HG03354 (cell line): Measurements from ENCODE around the gene STX18.
"Not testable (repeated sequence)": the region's sequence is repeated elsewhere in the genome, so short reads cannot be mapped to it uniquely, and the experiment has no call there.

Experiments used
- ATAC-seq: cut with Tn5 transposase; IDR thresholded peaks from one replicate; pipeline ENCODE4 v1.9.1; 2021; ENCODE audit warnings: mild to moderate bottlenecking; ENCODE audit not compliant: unreplicated experiment, poor library complexity, severe bottlenecking

Gene STX18

GRCh38 chr4:4425696-4426095, 116.2 kb downstream of the STX18 start:
- ATAC-seq = no peak

- ATAC-seq = no peak
Measured at GRCh38 chr4:4425119-4425690, 116.6 kb downstream of the STX18 start.

GRCh38 chr4:4424499-4425115, 117.2 kb downstream of the STX18 start:
- ATAC-seq = no peak

GRCh38 chr4:4423706-4424498, 117.9 kb downstream of the STX18 start:
- no peak for ATAC-seq

- no peak for ATAC-seq
Measured at GRCh38 chr4:4422856-4423499, 118.9 kb downstream of the STX18 start.

GRCh38 chr4:4422117-4422516, 119.7 kb downstream of the STX18 start:
- not testable (repeated sequence) for ATAC-seq

GRCh38 chr4:4421356-4421755, 120.5 kb downstream of the STX18 start:
- no peak for ATAC-seq

GRCh38 chr4:4420421-4420820, 121.4 kb downstream of the STX18 start:
- ATAC-seq = no peak

- no peak for ATAC-seq
Measured at GRCh38 chr4:4419896-4420295, 122.0 kb downstream of the STX18 start.

- ATAC-seq = no peak
Measured at GRCh38 chr4:4418676-4419390, 123.0 kb downstream of the STX18 start.

GRCh38 chr4:4417886-4418285, 124.0 kb downstream of the STX18 start:
- ATAC-seq = no peak

- ATAC-seq = no peak
Measured at GRCh38 chr4:4416981-4417380, 124.9 kb downstream of the STX18 start.

GRCh38 chr4:4415806-4416805, 125.7 kb downstream of the STX18 start:
- no peak for ATAC-seq

GRCh38 chr4:4415107-4415805, 126.6 kb downstream of the STX18 start:
- ATAC-seq = no peak

GRCh38 chr4:4413806-4414205, 128.0 kb downstream of the STX18 start:
- ATAC-seq = no peak

- ATAC-seq = no peak
Measured at GRCh38 chr4:4413373-4413725, 128.5 kb downstream of the STX18 start.

- no peak for ATAC-seq
Measured at GRCh38 chr4:4412641-4413372, 129.0 kb downstream of the STX18 start.

GRCh38 chr4:4411906-4412305, 129.9 kb downstream of the STX18 start:
- no peak for ATAC-seq
